Thoracic aorta (tissue), 2 donors: ENCODE data around the gene ALDH1A3. TPM values are rescaled to one million over a fixed set of nuclear protein-coding genes. Genes with fewer than 3 reads are reported as not detected.

ENCODE experiments used
- ATAC-seq: fragments of 150-250 bp; one replicate; pipeline ENCODE4 v1.8.0; 2017; ENCODE audit warnings: low read depth; ENCODE audit not compliant: insufficient number of reproducible peaks, low FRiP score
- DNase-seq: peaks from one replicate; pipeline ENCODE4 v3.0.0-alpha.2; 2020; ENCODE audit warnings: low spot score
- H3K27ac ChIP-seq, 2 donors: fragments of 200-600 bp; sonication (generic); 1 replicate in 1 of 2; 2 replicates in 1 of 2; pipeline ENCODE4 v1.5.1; 2016; ENCODE audit warnings: mild to moderate bottlenecking in 2 of 2, moderate library complexity in 2 of 2
- H3K27me3 ChIP-seq: fragments of 200-600 bp; sonication (generic); replicated peaks from 2 replicates; pipeline ENCODE4 v1.6.0; 2016; ENCODE audit warnings: mild to moderate bottlenecking; ENCODE audit not compliant: insufficient read depth
- H3K36me3 ChIP-seq: fragments of 200-600 bp; sonication (generic); one replicate; pipeline ENCODE4 v1.5.1; 2016
- H3K4me1 ChIP-seq, 2 donors: fragments of 200-600 bp; sonication (generic); 1 replicate in 1 of 2; 2 replicates in 1 of 2; pipeline versions ENCODE4 v1.5.1 to v1.6.0; 2016; ENCODE audit warnings: low read depth in 2 of 2, mild to moderate bottlenecking in 1 of 2; ENCODE audit not compliant: control insufficient read depth in 1 of 2
- H3K4me3 ChIP-seq: fragments of 200-600 bp; sonication (generic); 2 replicates; pipeline ENCODE4 v1.5.1; 2016; ENCODE audit warnings: mild to moderate bottlenecking
- H3K9me3 ChIP-seq: fragments of 200-600 bp; sonication (generic); 2 replicates; pipeline ENCODE4 v1.5.1; 2016
- total RNA-seq, 2 donors: library from RNA; depleted of rRNA; stranded (reverse); fragments of >200 nt; gene quantifications; one replicate each; pipeline versions ENCODE4 v1.1.0 to v1.2.3, GENCODE V29; 2016
- TF ChIP-seq, protein P1 (sequence below): fragments of 200-600 bp; sonication (generic); IDR thresholded peaks from one replicate; pipeline ENCODE4 v1.5.1; 2019; ENCODE audit warnings: antibody characterized with exemption

Gene ALDH1A3
- total RNA-seq, 2 donors from 2014 or later: 3.2 to 21.8 TPM

DNA sequence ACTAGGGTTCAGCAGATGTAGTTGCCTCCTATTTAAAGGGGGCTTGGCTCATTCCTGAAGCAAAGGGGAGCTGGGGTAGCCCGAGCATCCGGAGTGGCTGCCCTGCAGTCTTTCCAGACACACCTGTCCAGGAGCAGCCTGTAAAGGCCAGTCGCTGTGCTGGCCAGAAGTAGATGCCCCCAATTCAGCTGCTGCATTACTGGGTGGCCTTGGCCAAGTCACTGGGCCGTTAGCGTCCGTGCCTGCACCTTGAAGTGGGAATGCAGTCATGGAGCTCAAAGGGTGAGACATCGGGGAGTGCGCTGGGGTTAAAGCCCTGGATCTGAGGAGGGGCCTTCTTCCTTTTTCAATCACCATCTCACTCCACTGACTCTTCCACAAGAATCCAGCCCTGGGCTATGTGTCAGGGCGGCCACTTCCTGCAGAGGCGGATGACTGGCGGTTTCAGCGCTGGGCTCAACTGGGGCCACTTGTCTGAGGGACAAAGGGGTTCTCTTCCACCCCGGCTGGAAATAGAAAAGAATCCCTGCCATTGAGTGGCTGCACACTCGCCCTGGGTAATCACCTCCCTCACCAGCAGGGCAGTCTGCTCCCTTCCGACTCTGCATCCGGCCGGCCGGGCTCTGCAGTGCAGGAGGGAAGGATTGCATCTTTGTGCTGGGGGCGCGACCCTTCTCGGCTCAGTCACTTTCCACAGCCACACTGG, 11.8 kb downstream of the ALDH1A3 start:
- no peak overlapping the region for H3K27ac ChIP-seq
- no peaks in the 10 kb centered on the region for H3K36me3 ChIP-seq
- no peak overlapping the region for H3K4me3 ChIP-seq
- no peaks in the 10 kb centered on the region for H3K27me3 ChIP-seq
- TF ChIP-seq, protein P1, sequence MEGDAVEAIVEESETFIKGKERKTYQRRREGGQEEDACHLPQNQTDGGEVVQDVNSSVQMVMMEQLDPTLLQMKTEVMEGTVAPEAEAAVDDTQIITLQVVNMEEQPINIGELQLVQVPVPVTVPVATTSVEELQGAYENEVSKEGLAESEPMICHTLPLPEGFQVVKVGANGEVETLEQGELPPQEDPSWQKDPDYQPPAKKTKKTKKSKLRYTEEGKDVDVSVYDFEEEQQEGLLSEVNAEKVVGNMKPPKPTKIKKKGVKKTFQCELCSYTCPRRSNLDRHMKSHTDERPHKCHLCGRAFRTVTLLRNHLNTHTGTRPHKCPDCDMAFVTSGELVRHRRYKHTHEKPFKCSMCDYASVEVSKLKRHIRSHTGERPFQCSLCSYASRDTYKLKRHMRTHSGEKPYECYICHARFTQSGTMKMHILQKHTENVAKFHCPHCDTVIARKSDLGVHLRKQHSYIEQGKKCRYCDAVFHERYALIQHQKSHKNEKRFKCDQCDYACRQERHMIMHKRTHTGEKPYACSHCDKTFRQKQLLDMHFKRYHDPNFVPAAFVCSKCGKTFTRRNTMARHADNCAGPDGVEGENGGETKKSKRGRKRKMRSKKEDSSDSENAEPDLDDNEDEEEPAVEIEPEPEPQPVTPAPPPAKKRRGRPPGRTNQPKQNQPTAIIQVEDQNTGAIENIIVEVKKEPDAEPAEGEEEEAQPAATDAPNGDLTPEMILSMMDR: no peak
- peaks cover 7 to 33% of the 10 kb centered on the region in 2 donors for H3K4me1 ChIP-seq
- DNase-seq (no peak), ATAC-seq (no peak)
- H3K9me3 ChIP-seq: no peaks in the 10 kb centered on the region

DNA sequence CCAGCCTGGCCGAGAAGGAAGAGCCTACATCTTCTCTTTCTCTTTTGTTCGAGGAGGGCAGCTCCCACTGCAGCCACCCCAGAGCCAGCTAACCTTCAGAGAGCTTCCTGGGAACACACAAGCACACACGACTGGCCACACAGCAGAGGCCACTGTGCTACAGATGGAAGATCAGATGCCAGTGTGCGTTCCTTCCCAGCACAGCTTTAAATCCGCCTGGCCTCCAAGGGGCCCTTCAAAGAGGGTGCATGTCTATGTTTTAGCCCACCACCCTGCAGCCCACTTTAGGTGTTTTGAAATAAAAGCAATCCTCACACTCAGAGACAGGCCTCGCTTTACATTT, 12.4 kb downstream of the ALDH1A3 start:
- TF ChIP-seq, protein P1: no peak
- H3K36me3 ChIP-seq: no peaks in the 10 kb centered on the region
- H3K9me3 ChIP-seq: no peaks in the 10 kb centered on the region
- no peaks in the 10 kb centered on the region for H3K27me3 ChIP-seq
- H3K4me3 ChIP-seq: no peak overlapping the region
- no peak overlapping the region for H3K27ac ChIP-seq
- ATAC-seq (no peak), DNase-seq (no peak)
- peaks cover 7 to 33% of the 10 kb centered on the region in 2 donors for H3K4me1 ChIP-seq

DNA sequence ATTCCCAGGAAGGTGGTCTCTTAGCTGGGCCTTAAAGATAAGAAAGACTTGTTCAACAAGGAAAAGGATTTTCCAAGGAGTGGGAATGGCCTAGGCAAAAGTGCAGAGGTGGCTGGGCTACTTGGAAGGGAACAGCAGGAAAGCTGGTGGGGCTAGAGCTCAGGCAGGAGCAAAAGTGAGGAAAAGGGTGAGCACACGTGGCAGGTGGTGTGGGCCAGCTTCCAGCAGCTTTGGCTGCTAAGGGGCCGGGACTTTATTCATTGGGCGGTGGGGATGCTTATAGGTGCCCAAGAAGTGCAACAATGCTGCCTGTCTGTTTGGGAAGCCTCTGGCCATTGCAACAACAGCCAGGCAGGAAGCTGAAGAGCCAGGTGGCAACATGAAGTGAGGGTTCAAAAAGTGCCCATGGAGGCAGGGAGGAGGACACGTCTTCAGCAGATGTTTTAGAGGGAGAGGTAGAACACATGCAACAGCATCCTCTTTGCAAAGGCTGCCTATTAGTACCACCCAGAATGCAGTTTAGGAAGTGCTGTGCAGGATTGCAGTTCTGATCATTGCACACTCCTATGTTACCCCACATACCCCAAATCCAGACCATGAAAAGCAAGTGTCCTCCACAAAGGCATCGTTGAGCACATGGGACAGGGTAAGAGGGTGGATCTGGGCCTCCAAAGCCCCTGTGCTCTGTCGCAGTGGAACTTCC, 13.8 kb downstream of the ALDH1A3 start:
- Histone ChIP-seq H3K4me1 (peaks cover 7 to 33% of the 10 kb centered on the region in 2 donors), H3K27ac (no peak overlapping the region), H3K27me3 (no peaks in the 10 kb centered on the region), H3K36me3 (no peaks in the 10 kb centered on the region), H3K4me3 (no peak overlapping the region), H3K9me3 (no peaks in the 10 kb centered on the region)
- DNase-seq (no peak), ATAC-seq (no peak)
- TF ChIP-seq, protein P1: no peak

DNA sequence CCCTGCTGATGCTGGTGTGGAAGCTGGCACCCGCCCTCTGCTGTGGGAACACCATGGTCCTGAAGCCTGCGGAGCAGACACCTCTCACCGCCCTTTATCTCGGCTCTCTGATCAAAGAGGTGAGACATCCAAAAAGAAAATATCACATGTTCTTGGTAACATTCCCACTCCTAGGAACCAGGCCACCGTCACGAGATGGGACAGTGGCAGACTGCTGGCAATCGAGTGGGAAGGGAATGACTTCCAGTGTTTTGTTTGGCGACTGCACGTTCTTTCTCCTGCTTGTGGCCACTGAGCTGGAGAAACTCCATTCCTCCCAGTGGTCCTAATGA, 14.3 kb downstream of the ALDH1A3 start:
- no peaks in the 10 kb centered on the region for H3K36me3 ChIP-seq
- no peak for DNase-seq
- ATAC-seq: peak; percentile 63

DNA sequence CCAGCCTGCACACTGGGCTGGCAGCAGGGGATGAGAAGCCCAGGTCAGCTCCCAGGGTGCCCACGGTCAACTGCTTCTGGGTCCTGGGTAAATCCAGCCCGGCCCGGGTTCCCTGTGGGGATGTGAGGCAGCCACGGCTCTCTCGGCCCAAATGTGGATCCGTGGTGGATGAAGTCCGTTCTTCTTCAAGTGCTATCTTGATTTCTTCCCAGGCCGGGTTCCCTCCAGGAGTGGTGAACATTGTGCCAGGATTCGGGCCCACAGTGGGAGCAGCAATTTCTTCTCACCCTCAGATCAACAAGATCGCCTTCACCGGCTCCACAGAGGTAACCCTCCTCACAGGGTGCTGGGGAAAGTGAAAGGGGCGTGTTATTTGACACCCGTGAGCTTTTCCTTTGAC, 16.1 kb downstream of the ALDH1A3 start:
- Histone ChIP-seq H3K4me3 (no peak overlapping the region), H3K27me3 (no peaks in the 10 kb centered on the region), H3K9me3 (no peaks in the 10 kb centered on the region), H3K4me1 (peaks cover 12 to 31% of the 10 kb centered on the region in 2 donors), H3K36me3 (no peaks in the 10 kb centered on the region), H3K27ac (no peak overlapping the region)
- no peak for ATAC-seq
- no peak for DNase-seq
- TF ChIP-seq, protein P1: no peak

More for the DNA sequence above, 14.3 kb downstream of the ALDH1A3 start:
- Histone ChIP-seq H3K27me3 (no peaks in the 10 kb centered on the region), H3K4me3 (peak overlapping the region; percentile 17), H3K4me1 (peaks cover 8 to 33% of the 10 kb centered on the region in 2 donors), H3K27ac (no peak overlapping the region), H3K9me3 (no peaks in the 10 kb centered on the region)
- TF ChIP-seq, protein P1: no peak
